Measurements from ENCODE around the gene TSPAN12.

TSPAN12 gene

GRCh38 chr7:120740348-120740747, 117.6 kb downstream of the TSPAN12 start:
- DNase-seq = no peak

- DNase-seq = no peak
These were observed 119.1 kb downstream of the TSPAN12 start for GRCh38 chr7:120738816-120739215.

Measured in effector CD4-positive, alpha-beta T cell (primary cell).